Measurements from ENCODE around the gene RBCK1. TPM values are rescaled to one million over a fixed set of nuclear protein-coding genes. Genes with fewer than 3 reads are reported as not detected.
A peak's percentile ranks its signal among the peaks of the same experiment; 100 is the strongest.

Gene RBCK1
- total RNA-seq, 1 experiment from 2014 or later = 111 TPM

GRCh38 chr20:428658-429200 lies 20.6 kb downstream of the RBCK1 start:
- no peak overlapping the region for H3K4me3 Mint-ChIP-seq (ENCODE audit: unreplicated experiment)
- H3K27me3 ChIP-seq (replicated peaks; ENCODE audit: control insufficient read depth, insufficient read depth, low read length) = no peaks in the 10 kb centered on the region
- peak overlapping the region; percentile 50 for H3K27ac Mint-ChIP-seq (ENCODE audit: unreplicated experiment)
- POLR2A ChIA-PET = no interaction called here
- no peaks in the 10 kb centered on the region for H3K4me1 Mint-ChIP-seq (ENCODE audit: low read depth, unreplicated experiment)
- intact Hi-C loops (cut with micrococcal nuclease; ENCODE audit: unreplicated experiment) = no loop called here
- CTCF ChIA-PET = no interaction called here
- H3K36me3 ChIP-seq (ENCODE audit: control insufficient read depth, insufficient read depth, low read length) = no peaks in the 10 kb centered on the region
- H3K4me1 ChIP-seq = no peaks in the 10 kb centered on the region
- H3K4me3 ChIP-seq (ENCODE audit: low read depth, low read length) = no peak overlapping the region
- H3K27me3 Mint-ChIP-seq (ENCODE audit: insufficient read depth, unreplicated experiment) = no peaks in the 10 kb centered on the region
- peak in 1 of 2 experiments; percentile 52 for DNase-seq
- no TSS peak for BruUV-seq (replicated peaks)
- peak in 1 of 2 experiments; percentile 13 for TF ChIP-seq CTCF (IDR thresholded peaks at IDR 0.05; ENCODE audit: insufficient read depth in 1 of 2, low read depth in 1 of 2, low read length in 1 of 2, severe bottlenecking in 1 of 2, unreplicated experiment in 1 of 2)
- no peaks in the 10 kb centered on the region for H3K9me3 Mint-ChIP-seq (ENCODE audit: unreplicated experiment)
- no peaks in the 10 kb centered on the region for H3K9me3 ChIP-seq
- H3K36me3 Mint-ChIP-seq (ENCODE audit: insufficient read depth, unreplicated experiment) = peaks cover 66% of the 10 kb centered on the region

DNA sequence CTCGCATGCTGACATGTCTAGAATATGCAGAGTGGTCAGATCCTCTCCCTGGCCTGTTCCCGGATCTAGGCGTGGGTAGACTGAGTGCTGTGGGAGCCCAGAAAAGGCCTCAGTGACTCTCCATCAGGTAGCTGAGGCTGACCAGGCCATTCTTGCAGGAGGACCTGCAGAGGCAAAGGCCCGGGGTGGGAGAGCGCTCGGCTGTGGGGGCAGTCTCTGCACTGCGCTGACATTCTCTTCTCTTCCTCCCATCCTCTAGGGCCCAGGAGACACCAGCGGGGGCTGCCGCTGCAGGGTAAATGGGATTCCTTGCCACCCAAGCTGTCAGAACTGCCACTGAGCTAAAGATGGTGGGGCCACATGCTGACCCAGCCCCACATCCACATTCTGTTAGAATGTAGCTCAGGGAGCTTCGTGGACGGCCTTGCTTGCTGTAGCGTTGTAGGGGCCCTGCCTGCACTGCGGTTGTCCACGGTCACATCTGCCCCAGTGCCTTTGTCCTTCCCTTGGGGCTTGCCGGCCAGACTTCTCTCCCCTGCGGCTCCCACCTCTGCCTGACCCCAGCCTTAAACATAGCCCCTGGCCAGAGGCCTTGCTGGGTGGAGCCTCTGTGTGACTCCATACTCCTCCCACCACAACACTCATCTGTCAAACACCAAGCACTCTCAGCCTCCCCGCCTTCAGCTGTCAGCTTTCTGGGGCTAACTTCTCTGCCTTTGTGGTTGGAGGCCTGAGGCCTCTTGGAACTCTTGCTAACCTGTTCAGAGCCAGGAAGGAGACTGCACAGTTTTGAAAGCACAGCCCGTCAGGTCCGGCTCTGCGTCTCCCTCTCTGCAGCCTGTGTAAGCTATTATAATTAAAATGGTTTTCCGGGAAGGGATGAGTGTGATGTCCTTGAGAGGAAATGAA lies 22.2 kb downstream of the RBCK1 start:
- intact Hi-C loops (cut with micrococcal nuclease; ENCODE audit: unreplicated experiment) = loop anchor here (2.0 kb wide), 1 partner anchor 308 kb away; no protein-coding TSS in a partner anchor
- no peak overlapping the region for H3K4me3 ChIP-seq (ENCODE audit: low read depth, low read length)
- no peaks in the 10 kb centered on the region for H3K4me1 ChIP-seq
- 0 out of 2 replicates have a peak, but pooled peaks cover 2% of the 10 kb centered on the region for H3K36me3 ChIP-seq (ENCODE audit: control insufficient read depth, insufficient read depth, low read length)
- Mint-ChIP-seq H3K9me3 (ENCODE audit: unreplicated experiment) (no peaks in the 10 kb centered on the region), H3K27ac (ENCODE audit: unreplicated experiment) (no peak overlapping the region), H3K4me1 (ENCODE audit: low read depth, unreplicated experiment) (no peaks in the 10 kb centered on the region), H3K36me3 (ENCODE audit: insufficient read depth, unreplicated experiment) (peaks cover 82% of the 10 kb centered on the region), H3K27me3 (ENCODE audit: insufficient read depth, unreplicated experiment) (no peaks in the 10 kb centered on the region), H3K4me3 (ENCODE audit: unreplicated experiment) (no peak overlapping the region)
- no peak for DNase-seq
- CTCF ChIA-PET = interaction anchor here (0.7 to 1.9 kb wide), 4 partner anchors 68 to 100 kb away, joined by 3 to 47 read pairs (median 6); no protein-coding TSS in a partner anchor
- no TSS peak for BruUV-seq (replicated peaks)
- H3K9me3 ChIP-seq = no peaks in the 10 kb centered on the region
- POLR2A ChIA-PET = no interaction called here
- H3K27me3 ChIP-seq (replicated peaks; ENCODE audit: control insufficient read depth, insufficient read depth, low read length) = no peaks in the 10 kb centered on the region
- no peak for TF ChIP-seq CTCF (IDR thresholded peaks at IDR 0.05; ENCODE audit: insufficient read depth in 1 of 2, low read depth in 1 of 2, low read length in 1 of 2, severe bottlenecking in 1 of 2, unreplicated experiment in 1 of 2)
